ENCODE results near the gene PLEKHG4.

DNA sequence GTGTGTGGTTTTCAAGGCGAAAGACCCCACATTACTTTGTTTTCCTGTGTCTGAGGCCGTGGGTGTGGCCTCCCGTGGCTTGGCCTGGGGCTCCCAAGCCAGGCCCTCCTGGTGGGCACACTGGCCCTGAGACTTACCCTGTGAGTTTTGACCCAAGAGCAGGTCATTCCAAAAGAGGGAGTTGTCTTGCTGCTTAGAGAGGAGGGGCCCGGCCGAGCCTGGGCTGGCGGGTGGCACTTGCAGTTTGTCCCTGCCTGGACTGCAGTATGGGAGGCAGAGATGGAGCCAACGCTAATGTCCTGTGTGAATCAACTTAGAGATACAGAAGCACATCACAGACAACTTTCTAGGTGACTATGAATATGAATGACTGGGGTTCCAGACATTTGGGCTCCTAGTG is 22.7 kb downstream of the PLEKHG4 start:
- TF ChIP-seq POLR2AphosphoS5 (IDR thresholded peaks at IDR 0.05; ENCODE audit: borderline replicate concordance, low read depth, low read length) = no peak
- TF ChIP-seq EZH2 (IDR thresholded peaks at IDR 0.05) = no peak
